ENCODE measurements around the gene ITGA2. TPM values are rescaled to one million over a fixed set of nuclear protein-coding genes. Genes with fewer than 3 reads are reported as not detected.
A peak's percentile ranks its signal among the peaks of the same experiment; 100 is the strongest.
"Not testable (repeated sequence)": the region's sequence is repeated elsewhere in the genome, so short reads cannot be mapped to it uniquely, and the experiment has no call there.

The ITGA2 gene
- total and polyA plus RNA-seq, 7 donors, result 0.10 to 0.91 (median 0.64) TPM

DNA sequence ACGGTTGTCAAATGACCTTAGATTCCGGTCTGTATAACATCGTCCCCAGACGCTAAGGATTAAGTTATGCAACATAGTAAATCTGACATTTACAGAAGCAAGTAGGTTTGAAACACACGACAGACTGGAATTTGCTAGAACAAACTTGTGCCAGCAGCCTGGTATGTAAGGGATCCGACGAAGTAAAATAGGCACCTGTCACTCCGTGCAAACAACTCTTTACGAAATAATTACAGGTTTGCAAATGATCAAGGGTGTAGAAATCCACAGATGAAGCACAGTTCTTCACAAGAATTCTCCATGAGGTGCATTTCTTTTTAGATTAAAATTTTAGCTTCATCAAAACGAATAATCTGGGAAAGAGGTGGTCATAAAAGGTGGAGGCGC lies 119.9 kb downstream of the ITGA2 start:
- TF ChIP-seq, protein P1, sequence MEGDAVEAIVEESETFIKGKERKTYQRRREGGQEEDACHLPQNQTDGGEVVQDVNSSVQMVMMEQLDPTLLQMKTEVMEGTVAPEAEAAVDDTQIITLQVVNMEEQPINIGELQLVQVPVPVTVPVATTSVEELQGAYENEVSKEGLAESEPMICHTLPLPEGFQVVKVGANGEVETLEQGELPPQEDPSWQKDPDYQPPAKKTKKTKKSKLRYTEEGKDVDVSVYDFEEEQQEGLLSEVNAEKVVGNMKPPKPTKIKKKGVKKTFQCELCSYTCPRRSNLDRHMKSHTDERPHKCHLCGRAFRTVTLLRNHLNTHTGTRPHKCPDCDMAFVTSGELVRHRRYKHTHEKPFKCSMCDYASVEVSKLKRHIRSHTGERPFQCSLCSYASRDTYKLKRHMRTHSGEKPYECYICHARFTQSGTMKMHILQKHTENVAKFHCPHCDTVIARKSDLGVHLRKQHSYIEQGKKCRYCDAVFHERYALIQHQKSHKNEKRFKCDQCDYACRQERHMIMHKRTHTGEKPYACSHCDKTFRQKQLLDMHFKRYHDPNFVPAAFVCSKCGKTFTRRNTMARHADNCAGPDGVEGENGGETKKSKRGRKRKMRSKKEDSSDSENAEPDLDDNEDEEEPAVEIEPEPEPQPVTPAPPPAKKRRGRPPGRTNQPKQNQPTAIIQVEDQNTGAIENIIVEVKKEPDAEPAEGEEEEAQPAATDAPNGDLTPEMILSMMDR (IDR thresholded peaks at IDR 0.05), result no peak
- peak overlapping the region; percentile 92 for H3K4me3 ChIP-seq
- H3K36me3 ChIP-seq (ENCODE audit: insufficient read depth in 1 of 2, low read depth in 1 of 2), result peaks cover 0 to 38% of the 10 kb centered on the region in 2 donors
- peak overlapping the region; percentile 81 for H3K27ac ChIP-seq
- DNase-seq (no peak), ATAC-seq (peak in 2 of 4 donors; percentile 18 to 41)
- intact Hi-C loops (cut with DNase I), result no loop called here
- 0 to 1% (median 1%) methylated on average over 11 of the region's 11 CpGs for WGBS, 3 donors
- no peaks in the 10 kb centered on the region for H3K9me3 ChIP-seq
- peaks cover 23% of the 10 kb centered on the region for H3K4me1 ChIP-seq
- no peaks in the 10 kb centered on the region for H3K27me3 ChIP-seq (ENCODE audit: insufficient read depth in 3 of 3, low read length in 2 of 3)

DNA sequence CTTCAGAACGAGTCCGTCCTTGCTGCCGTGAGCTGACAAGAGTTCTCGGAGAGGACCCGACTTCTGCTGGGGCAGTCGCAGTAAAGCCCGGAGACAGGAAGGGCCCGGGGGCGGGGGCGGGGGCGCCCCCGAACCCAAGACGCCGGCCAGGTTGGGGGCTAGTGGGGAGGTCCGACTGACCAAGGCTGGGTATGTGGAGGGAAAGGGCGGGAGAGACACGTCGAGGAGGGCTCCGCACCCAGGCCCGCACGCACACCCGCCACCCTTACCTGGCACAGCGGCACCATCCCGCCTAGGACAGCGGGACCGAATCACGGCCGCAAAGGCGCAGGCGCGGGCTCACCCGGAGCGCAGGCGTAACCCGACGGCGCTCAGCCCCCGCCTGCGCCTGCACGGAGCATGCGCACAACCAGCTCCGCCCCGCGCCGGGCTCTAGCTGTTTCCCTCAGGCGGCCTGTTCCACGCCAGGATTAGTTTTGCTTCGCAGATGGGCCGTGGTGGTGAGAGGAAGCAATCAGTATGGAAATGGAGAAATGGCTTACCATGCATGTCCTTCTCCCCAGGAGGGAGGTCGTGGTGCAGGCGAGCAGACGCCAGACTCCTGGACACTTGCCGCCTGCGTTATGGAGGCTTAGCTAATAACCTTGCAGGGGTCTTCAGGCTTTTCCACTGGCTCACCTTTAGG lies 120.4 kb downstream of the ITGA2 start, which contains the start of gene MOCS2:
Gene MOCS2, minus strand, starts transcription at position 315 of the 685 bp plus-strand sequence. CDS start 2,583 bp downstream, outside the sequence.
- Histone ChIP-seq H3K27ac (peak within 1 kb of the TSS; percentile 81), H3K36me3 (ENCODE audit: insufficient read depth in 1 of 2, low read depth in 1 of 2) (peaks cover 0 to 33% of the 10 kb centered on the region in 2 donors), H3K4me1 (peaks cover 23% of the 10 kb centered on the region), H3K9me3 (no peaks in the 10 kb centered on the region), H3K27me3 (ENCODE audit: insufficient read depth in 3 of 3, low read length in 2 of 3) (no peaks in the 10 kb centered on the region), H3K4me3 (peak within 1 kb of the TSS; percentile 92)
- intact Hi-C loops (cut with DNase I), result no loop called here
- TF ChIP-seq, protein P1 (IDR thresholded peaks at IDR 0.05), result no peak
- peak; percentile 98 to 100 (median 100) for ATAC-seq
- peak; percentile 92 to 96 for DNase-seq
- 0 to 1% (median 0%) methylated on average over 54 of the region's 54 CpGs for WGBS, 3 donors

DNA sequence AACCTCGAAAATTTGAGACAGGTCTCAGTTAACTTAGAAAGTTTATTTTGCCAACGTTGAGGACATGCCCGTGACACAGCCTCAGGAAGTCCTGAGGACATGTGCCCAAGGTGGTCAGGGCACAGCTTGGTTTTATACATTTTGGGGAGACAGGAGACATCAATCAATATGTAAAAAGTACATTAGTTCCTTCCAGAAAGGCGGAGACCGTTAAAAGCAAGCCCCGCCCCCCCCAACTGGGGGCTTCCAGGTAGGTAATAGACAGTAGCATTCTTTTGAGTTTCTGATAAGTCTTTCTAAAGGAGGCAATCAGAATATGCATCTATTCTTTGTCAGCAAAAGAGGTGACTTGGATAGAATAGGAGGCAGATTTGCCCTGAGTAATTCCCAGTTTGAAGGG lies 121.0 kb downstream of the ITGA2 start:
- H3K27ac ChIP-seq, result peak overlapping the region; percentile 81
- intact Hi-C loops (cut with DNase I), result no loop called here
- TF ChIP-seq, protein P1 (IDR thresholded peaks at IDR 0.05), result no peak
- ATAC-seq (peak; percentile 6 to 28 (median 13)), DNase-seq (no peak)
- no peaks in the 10 kb centered on the region for H3K9me3 ChIP-seq
- 20 to 26% (median 24%) methylated on average over 6 of the region's 6 CpGs for WGBS, 3 donors
- peaks cover 0 to 27% of the 10 kb centered on the region in 2 donors for H3K36me3 ChIP-seq (ENCODE audit: insufficient read depth in 1 of 2, low read depth in 1 of 2)
- no peaks in the 10 kb centered on the region for H3K27me3 ChIP-seq (ENCODE audit: insufficient read depth in 3 of 3, low read length in 2 of 3)
- peaks cover 23% of the 10 kb centered on the region for H3K4me1 ChIP-seq
- H3K4me3 ChIP-seq, result peak overlapping the region; percentile 92

DNA sequence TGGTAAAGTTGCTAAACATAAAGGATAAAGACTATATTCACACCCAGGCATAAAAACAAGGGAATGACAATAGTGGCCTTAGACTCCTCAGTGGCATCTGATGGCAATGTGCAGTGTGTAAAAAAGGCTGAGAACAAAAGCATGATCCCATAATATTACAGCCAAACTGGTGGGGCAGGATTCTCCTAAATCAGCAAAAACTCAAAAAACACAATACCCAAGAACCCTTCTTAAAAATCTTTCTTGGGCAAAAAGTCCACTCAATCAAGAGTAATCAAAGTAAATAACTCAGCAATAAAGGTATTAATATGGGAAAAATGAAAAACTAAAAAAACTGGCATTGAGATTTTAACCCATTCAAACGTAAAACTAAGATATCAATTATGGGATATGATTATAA lies 122.0 kb downstream of the ITGA2 start:
- no peak overlapping the region for H3K27ac ChIP-seq
- peaks cover 23% of the 10 kb centered on the region for H3K4me1 ChIP-seq
- H3K36me3 ChIP-seq (ENCODE audit: insufficient read depth in 1 of 2, low read depth in 1 of 2), result peaks cover 0 to 18% of the 10 kb centered on the region in 2 donors
- H3K4me3 ChIP-seq, result peak overlapping the region; percentile 92
- no peak for DNase-seq
- ATAC-seq, result no peak
- intact Hi-C loops (cut with DNase I), result no loop called here
- 93 to 100% (median 94%) methylated on average over 1 of the region's 1 CpG for WGBS, 3 donors
- no peaks in the 10 kb centered on the region for H3K9me3 ChIP-seq
- no peaks in the 10 kb centered on the region for H3K27me3 ChIP-seq (ENCODE audit: insufficient read depth in 3 of 3, low read length in 2 of 3)
- TF ChIP-seq, protein P1 (IDR thresholded peaks at IDR 0.05), result no peak

DNA sequence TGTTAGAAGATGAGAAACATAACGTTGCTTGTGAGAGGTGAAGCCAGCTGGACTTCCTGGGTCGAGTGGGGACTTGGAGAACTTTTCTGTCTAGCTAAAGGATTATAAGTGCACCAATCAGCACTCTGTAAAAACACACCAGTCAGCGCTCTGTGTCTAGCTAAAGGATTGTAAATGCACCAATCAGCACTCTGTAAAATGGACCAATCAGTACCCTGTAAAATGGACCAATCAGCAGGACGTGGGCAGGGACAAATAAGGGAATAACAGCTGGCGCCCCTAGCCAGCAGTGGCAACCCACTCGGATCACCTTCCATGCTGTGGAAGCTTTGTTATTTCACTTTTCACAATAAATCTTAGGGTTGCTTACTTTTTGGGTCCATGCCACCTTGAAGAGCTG lies 123.2 kb downstream of the ITGA2 start:
- WGBS, 3 donors, result 86 to 94% (median 91%) methylated on average over 6 of the region's 6 CpGs
- intact Hi-C loops (cut with DNase I); H3K4me3 ChIP-seq; H3K9me3 ChIP-seq; H3K27ac ChIP-seq; H3K27me3 ChIP-seq (ENCODE audit: insufficient read depth in 3 of 3, low read length in 2 of 3); H3K36me3 ChIP-seq (ENCODE audit: insufficient read depth in 1 of 2, low read depth in 1 of 2); DNase-seq; ATAC-seq: not testable (repeated sequence)
- H3K4me1 ChIP-seq, result peaks cover 23% of the 10 kb centered on the region

All from psoas muscle (tissue), 8 donors.